Middle frontal gyrus (tissue), 1 donor: Measurements from ENCODE around the gene HIRIP3.

Experiments
- DNase-seq: peaks from one replicate; pipeline ENCODE4 v3.0.0-alpha.2; 2015; ENCODE audit warnings: low spot score; ENCODE audit errors: extremely low spot score

The HIRIP3 gene

DNA sequence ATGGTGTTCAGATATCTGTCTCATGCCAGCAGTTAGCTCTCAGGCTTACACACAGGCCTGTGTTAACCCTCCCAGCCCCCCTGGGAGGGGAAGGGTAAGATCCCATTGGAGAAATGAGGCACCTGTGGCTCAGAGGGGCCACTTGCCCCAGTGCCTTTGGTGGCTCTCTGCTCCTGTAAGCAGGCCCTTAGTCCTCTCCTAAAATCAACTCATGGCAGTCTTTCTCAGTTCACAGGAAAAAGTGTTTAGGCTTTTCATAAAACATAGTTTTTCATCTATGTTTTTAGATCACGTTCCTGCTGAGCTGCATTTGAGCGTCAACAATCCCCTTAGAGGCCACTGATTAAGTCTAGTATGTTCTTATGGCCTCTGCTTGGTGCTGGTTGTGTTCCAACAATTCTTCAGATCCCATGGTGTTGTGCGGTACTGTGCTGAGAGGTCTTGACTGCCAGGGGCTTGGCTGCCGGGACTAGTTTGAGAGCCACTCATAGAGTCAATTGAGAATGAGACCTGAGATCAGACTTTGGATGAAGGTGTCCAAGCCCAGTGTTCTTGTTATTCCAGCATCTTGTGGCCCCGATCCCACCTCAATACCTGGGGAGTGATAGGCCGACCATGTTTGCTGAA, 11.2 kb downstream of the HIRIP3 start:
- no peak for DNase-seq

- no peak for DNase-seq
Measured at GRCh38 chr16:29983420-29984136, 11.8 kb downstream of the HIRIP3 start.

DNA sequence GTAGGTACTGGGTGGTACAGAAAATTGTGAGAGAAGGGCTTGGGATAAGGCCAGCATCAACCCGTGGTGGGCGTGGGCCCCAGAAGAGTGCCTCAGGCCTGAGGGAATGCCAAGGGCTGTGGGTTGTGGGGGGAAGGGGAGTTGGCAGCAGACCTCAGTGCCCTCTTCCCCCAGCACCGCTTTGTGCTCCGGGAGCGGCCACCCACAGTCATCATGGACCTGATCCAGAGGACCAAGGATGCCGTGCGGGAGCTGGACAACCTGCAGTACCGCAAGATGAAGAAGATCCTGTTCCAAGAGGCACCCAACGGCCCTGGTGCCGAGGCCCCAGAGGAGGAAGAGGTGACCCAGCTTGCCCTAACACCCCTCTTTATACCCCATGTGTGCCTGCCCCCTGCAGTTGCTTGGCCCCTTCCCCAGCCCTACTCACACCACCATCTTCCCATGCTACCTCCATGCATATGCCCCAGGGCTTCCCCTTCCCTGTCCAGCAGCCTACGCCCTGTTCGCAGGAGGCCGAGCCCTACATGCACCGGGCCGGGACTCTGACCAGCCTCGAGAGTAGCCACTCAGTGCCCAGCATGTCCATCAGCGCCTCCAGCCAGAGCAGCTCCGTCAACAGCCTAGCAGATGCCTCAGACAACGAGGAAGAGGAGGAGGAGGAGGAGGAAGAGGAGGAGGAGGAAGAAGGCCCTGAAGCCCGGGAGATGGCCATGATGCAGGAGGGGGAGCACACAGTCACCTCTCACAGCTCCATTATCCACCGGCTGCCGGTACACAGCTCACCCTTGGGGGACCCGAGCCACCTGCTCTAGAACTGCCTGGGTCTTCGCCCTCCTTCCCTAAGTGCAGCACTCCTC, 12.6 kb downstream of the HIRIP3 start:
- no peak for DNase-seq

DNA sequence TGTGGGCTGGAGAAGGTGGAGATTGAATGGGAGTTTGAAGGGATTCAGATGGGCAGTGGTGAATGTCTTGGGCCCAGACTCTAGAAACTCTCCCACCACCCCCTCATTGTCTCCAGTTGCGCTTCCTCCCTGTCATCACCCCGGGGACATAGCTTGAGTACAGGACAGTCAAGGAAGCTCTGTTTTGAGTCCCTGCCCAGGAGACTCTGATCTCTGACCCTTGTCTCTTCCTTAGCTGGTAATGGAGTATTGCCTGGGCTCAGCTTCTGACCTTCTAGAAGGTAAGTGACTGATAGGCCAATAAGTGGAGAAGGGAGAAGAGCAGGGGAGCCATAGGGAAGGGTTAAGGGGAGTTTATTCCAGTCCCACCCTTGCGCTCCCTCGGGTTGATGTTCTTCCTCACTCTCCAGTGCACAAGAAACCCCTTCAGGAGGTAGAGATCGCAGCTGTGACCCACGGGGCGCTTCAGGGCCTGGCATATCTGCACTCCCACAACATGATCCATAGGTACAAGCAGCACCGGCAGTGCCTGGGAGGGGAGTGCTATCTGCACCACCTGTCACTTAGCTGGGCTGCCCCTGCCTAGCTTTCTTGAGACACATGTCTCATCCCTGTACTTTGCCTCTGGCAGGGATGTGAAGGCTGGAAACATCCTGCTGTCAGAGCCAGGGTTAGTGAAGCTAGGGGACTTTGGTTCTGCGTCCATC, 16.7 kb downstream of the HIRIP3 start:
- DNase-seq = no peak

DNA sequence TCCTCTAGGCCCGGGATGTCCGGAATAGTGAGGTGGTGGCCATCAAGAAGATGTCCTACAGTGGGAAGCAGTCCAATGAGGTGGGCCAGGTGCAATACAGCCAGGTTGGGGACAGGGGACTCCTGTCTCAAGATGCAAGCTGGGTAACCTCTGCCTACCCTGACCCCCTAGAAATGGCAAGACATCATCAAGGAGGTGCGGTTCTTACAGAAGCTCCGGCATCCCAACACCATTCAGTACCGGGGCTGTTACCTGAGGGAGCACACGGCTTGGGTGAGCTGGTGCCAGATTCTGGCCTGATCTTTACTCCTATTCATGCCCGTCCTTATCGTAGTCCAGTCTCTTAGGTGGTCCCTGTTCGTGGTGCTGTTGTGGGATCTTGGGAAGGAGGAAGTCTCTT, 17.3 kb downstream of the HIRIP3 start:
- DNase-seq = no peak

DNA sequence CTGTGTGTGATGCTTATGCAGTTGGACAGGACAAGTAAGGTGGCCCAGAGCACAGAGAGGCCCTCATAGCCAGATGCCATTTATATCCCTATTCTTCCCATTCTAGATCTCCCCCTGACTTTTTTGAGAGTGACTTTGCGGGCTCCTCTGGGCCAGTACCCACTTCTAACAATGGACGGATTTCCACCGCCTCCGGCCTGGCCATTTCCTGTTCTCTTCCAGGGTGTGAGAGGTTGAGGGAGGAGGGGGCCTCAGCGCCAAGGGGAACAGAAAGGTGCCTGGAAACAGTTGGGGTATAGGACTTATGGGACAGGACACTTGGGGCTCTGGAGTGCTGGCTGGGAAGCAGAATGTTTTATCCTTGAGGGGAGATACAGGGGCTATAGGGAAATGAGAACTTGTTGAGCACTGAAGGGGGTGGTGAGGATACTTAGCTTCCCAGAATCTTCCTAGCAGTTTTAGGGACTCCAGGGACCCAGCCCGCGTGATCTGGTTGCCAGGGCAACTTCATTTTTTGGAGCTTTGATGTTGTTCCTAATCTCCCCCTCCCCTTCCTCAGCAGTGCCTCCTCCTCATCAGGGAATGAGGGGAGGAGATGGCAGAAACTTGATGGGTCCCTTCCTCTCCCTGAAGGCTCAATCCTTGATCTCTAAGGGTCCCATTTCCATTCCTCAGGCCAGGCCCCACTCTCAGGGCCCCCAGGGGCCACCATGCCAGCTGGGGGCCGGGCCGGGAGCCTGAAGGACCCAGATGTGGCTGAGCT, 18.2 kb downstream of the HIRIP3 start:
- DNase-seq = no peak

DNA sequence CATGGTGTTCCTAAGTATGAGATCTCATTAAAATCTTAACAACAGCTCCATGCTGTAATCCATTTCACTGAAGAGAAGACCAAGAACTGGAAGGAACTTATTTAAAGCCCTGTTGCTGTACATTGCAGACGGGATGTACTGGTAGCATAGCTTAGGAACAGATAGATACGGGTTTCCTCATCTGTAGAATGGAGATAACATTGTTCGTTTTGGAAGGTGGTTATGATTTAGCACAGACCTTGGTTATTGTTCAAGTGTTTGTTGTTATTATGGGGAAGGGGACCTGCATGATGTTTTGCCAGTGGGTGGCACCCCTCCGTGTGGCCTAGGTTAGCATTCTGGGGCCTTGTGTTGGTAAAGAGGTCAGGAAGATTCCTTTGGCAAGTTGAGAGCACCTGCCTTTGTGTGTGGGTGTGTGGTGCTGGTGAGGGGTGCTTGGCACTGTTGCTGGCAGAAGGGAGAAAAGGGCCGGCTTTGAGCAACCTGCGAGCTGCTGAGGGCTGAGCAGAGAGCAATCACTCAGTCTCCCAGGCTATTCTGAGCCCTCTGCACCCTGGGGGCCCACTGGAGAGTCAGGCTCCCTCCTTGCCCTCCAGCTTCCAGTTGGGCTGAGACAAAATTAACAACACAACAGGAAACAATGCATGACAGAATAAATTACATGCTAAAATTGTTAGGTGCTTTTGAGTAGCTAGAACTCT, 19.5 kb downstream of the HIRIP3 start:
- DNase-seq = no peak

GRCh38 chr16:29975134-29975538, 20.3 kb downstream of the HIRIP3 start:
- no peak for DNase-seq

DNA sequence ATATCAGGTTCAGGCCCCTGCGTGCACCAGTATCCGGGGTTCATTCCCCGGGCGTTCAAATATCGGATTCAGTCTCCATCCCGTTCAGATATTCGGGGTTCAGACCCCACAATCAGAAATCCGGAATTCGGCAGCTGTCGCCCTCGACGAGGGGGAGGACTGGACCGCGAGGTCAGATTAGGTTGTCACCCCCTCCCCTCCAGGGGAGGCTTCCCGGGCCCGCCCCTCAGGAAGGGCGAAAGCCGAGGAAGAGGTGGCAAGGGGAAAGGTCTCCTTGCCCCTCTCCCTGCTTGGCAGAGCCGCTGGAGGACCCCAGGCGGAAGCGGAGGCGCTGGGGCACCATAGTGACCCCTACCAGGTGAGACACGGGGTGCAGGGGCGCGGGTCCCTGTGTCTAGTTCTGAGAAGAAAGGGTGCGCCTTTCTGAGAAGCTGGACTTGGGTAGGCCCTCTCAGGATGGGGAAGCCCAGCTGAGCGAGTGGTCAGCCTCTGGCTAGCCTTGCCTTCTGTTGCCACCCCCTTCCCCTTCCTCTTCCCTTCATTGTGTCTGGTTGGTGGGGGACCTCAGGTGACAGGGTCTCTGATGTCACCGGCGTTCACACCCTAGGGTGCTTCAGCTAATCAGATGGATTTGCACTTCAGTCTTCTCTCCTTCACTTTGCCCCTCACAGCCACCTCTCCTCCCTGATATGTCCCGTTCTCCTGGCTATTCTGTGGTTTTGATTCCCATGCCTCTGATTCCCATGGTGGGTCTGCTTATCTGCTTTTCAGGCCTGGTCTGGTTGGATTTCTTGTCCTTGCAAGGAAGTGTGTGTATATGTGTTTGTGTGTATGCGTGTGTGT, 20.9 kb downstream of the HIRIP3 start:
- no peak for DNase-seq

DNA sequence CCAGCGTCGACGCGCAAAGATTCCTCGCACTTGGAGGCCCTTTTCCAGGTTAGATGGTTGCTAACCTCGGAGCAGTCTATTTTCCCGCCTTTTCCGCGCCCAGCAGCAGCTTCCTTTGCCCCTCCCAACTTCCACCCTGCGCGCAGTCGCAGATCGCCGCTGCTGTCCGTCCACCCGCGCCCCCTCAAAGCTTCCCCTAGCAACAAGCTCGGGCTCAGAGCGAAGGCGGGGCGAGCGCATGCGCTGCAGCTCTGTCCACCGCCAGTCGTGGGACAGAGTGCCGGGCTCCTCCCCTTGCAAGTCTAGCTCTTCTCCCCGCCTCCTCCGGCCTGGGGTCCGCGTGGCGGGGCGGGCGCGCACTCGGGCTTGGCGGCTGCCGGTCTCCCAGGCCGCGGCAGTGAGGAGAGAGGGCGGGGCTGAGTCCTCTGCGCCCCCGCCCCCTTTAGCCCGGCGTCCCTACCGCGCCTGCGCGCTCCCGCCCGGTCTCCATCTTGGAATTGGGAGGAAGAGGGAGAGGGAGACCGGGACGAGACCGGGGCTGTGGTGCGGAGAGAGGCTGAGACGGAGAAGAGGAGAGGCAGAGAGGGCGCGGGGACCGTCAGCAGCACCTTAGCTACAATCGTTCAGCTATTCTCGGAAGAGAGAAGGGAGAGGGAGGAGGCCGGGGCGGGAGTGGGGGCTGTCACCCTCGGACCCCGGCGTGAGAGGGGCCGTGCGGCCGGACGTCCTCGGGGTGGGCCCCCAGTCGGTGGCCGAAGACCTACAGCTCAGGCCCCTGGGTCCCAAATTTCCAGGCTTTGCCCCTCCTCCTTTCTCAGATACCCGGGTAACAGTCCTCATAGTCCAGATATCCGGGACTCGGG, 21.8 kb downstream of the HIRIP3 start, which contains the start of gene TAOK2:
Gene TAOK2, plus strand, starts transcription at position 485 of the 863 bp plus-strand sequence. CDS start 3,905 bp downstream, outside the sequence.
- DNase-seq = peak; percentile 95

DNA sequence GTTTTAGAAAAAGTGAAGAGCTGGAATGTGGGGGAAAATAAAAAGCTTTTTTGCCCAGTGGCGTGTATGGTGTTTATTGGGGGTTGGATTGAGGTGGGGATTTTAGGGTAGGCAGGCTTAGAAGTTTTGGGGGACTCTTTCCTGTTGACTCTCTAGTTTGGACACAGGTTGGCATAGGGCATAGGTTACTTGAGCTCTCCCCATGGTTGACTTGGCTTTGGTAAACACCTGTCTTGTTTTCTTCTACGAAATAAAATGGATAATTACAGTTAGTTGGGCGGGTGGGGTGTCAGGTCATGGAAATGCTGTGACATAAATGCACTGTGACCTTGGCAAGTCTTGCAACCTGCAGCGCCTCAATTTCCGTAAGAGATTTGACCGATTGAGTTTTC, 22.4 kb downstream of the HIRIP3 start:
- DNase-seq = no peak

DNA sequence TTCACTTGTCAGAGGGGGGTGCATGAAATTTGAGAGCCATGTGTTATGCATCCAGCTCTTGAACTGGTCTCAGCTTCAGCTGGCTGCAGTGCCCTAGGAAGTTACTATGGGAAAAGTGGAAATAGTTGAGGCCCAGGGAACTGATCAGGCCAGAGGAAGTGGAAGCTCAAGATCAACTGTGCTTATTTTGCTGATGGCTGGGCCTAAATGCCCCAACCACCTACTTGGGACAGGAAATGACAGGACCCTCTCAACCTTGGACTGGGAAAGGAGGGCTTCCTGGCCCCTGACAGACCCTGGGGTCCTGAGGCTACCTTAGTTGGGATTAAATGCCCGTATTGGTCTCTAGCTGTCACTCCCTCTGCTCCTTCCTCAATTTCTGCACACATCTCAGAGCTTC, 22.9 kb downstream of the HIRIP3 start:
- DNase-seq = no peak

DNA sequence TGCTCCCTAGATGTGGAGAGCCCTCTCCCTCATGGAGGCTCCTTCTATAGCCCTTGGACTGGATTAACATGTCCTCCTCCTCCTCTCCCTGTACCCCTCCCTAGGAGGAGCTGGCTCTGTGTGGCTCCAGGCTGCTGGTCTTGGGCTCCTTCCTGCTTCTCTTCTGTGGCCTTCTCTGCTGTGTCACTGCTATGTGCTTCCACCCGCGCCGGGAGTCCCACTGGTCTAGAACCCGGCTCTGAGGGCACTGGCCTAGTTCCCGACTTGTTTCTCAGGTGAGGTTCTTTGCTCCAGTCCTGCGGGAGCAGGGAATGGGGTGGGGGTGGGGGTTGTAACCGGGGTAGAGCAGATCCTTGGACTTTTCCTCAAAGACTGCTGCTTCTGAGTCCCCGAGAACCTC, 24.1 kb downstream of the HIRIP3 start:
- DNase-seq = no peak

DNA sequence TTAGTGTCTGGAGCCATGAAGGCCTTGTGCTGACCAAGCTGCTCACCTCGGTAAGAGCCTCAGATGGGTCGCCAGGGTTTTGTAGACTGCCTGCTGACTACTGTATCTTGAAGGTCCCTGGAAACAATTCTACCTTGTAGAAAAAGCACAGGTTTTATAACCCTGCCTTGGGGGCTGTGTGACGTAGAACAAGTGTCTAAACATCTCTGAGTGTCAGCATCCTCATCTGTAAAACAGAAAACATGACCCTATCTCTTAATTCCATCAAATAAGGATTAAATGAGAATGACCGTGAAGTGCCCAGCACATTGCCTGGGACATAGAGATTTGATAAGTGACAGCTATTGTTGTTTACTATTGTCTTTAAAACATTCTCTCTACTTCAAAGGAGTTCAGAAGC, 27.2 kb downstream of the HIRIP3 start:
- DNase-seq = no peak

- no peak for DNase-seq
Measured at GRCh38 chr16:29963021-29963743, 32.2 kb downstream of the HIRIP3 start.

GRCh38 chr16:29962344-29962994, 32.9 kb downstream of the HIRIP3 start:
- no peak for DNase-seq
